Osteoblast (primary cell): ENCODE results near the gene PLEKHM1. TPM values are rescaled to one million over a fixed set of nuclear protein-coding genes. Genes with fewer than 3 reads are reported as not detected.
A peak's percentile ranks its signal among the peaks of the same experiment; 100 is the strongest.

Experiments
- DNase-seq: peaks from one replicate; pipeline ENCODE4 v3.0.0; 2011; ENCODE audit warnings: low spot score, mixed read lengths; ENCODE audit not compliant: insufficient read length; ENCODE audit errors: missing footprints
- H2AFZ ChIP-seq: 2 replicates; pipeline ENCODE4 v1.6.0; 2011; ENCODE audit warnings: mild to moderate bottlenecking, low read length
- H3K27ac ChIP-seq: 2 replicates; pipeline ENCODE4 v1.5.1; 2011; ENCODE audit warnings: mild to moderate bottlenecking, low read depth, low read length, moderate library complexity
- H3K27me3 ChIP-seq: 2 replicates; pipeline ENCODE4 v1.6.0; 2012; ENCODE audit warnings: mild to moderate bottlenecking, control low read depth, inconsistent platforms, low read length, moderate library complexity; ENCODE audit not compliant: insufficient read depth
- H3K36me3 ChIP-seq: 2 replicates; pipeline ENCODE4 v1.5.1; 2011; ENCODE audit warnings: mild to moderate bottlenecking, low read length, control low read depth, moderate library complexity; ENCODE audit not compliant: insufficient read depth
- H3K4me1 ChIP-seq: 2 replicates; pipeline ENCODE4 v1.5.1; 2011; ENCODE audit warnings: mild to moderate bottlenecking, low read length, control low read depth, moderate library complexity; ENCODE audit not compliant: insufficient read depth
- H3K4me2 ChIP-seq: 2 replicates; pipeline ENCODE4 v1.6.0; 2011; ENCODE audit warnings: mild to moderate bottlenecking, low read length; ENCODE audit not compliant: insufficient read depth
- H3K4me3 ChIP-seq: fragments of 200-600 bp; sonication (generic); 3 replicates; pipeline ENCODE4 v1.5.1; 2012; ENCODE audit warnings: mild to moderate bottlenecking, low read length, inconsistent platforms; ENCODE audit not compliant: insufficient read depth
- H3K79me2 ChIP-seq: 2 replicates; pipeline ENCODE4 v1.6.0; 2012; ENCODE audit warnings: mild to moderate bottlenecking, low read length, control low read depth, inconsistent platforms; ENCODE audit not compliant: insufficient read depth
- H3K9me3 ChIP-seq: 2 replicates; pipeline ENCODE4 v1.5.1; 2011; ENCODE audit warnings: low read depth, low read length, control low read depth
- H4K20me1 ChIP-seq: 2 replicates; pipeline ENCODE4 v1.6.0; 2012; ENCODE audit warnings: mild to moderate bottlenecking, low read length, control low read depth; ENCODE audit not compliant: insufficient read depth
- CTCF ChIP-seq: IDR thresholded peaks from 2 replicates; pipeline ENCODE4 v1.5.1; 2011; ENCODE audit warnings: mild to moderate bottlenecking, low read depth, low read length, moderate library complexity; ENCODE audit errors: extremely low read depth
- total RNA-seq: library from RNA; depleted of rRNA; stranded (reverse); fragments of >200 nt; gene quantifications from 2 replicates; pipeline ENCODE4 v1.2.3, GENCODE V29; 2012

The PLEKHM1 gene
- total RNA-seq, 1 donor = 30.8 TPM

GRCh38 chr17:45391291-45391690 is 99.2 kb downstream of the PLEKHM1 start:
- H3K9me3 ChIP-seq = no peaks in the 10 kb centered on the region
- TF ChIP-seq CTCF = no peak
- no peak overlapping the region for H3K4me3 ChIP-seq
- H3K4me1 ChIP-seq = peaks cover 14% of the 10 kb centered on the region
- H4K20me1 ChIP-seq = no peaks in the 10 kb centered on the region
- H3K36me3 ChIP-seq = no peaks in the 10 kb centered on the region
- no peak overlapping the region for H3K27ac ChIP-seq
- no peaks in the 10 kb centered on the region for H3K79me2 ChIP-seq
- no peak for DNase-seq
- H3K4me2 ChIP-seq = no peak overlapping the region
- no peak overlapping the region for H2AFZ ChIP-seq
- peaks cover 7% of the 10 kb centered on the region for H3K27me3 ChIP-seq

- Histone ChIP-seq H3K4me2 (no peak overlapping the region), H4K20me1 (no peaks in the 10 kb centered on the region), H3K27ac (no peak overlapping the region), H3K27me3 (peaks cover 7% of the 10 kb centered on the region), H3K4me1 (peaks cover 12% of the 10 kb centered on the region), H3K79me2 (no peaks in the 10 kb centered on the region), H3K4me3 (no peak overlapping the region), H3K36me3 (no peaks in the 10 kb centered on the region), H2AFZ (no peak overlapping the region), H3K9me3 (no peaks in the 10 kb centered on the region)
- no peak for DNase-seq
- no peak for TF ChIP-seq CTCF
Measured at GRCh38 chr17:45389354-45389753, 101.2 kb downstream of the PLEKHM1 start.

- Histone ChIP-seq H3K79me2 (no peaks in the 10 kb centered on the region), H3K36me3 (no peaks in the 10 kb centered on the region), H3K27me3 (peaks cover 7% of the 10 kb centered on the region), H4K20me1 (no peaks in the 10 kb centered on the region), H3K27ac (no peak overlapping the region), H2AFZ (no peak overlapping the region), H3K4me3 (no peak overlapping the region), H3K4me1 (peaks cover 17% of the 10 kb centered on the region), H3K9me3 (no peaks in the 10 kb centered on the region), H3K4me2 (no peak overlapping the region)
- no peak for TF ChIP-seq CTCF
- peak; percentile 94 for DNase-seq
Measured at GRCh38 chr17:45388604-45389325, 101.8 kb downstream of the PLEKHM1 start.

- Histone ChIP-seq H3K4me1 (peaks cover 17% of the 10 kb centered on the region), H3K36me3 (no peaks in the 10 kb centered on the region), H3K27ac (no peak overlapping the region), H3K4me3 (no peak overlapping the region), H3K79me2 (no peaks in the 10 kb centered on the region), H4K20me1 (no peaks in the 10 kb centered on the region), H2AFZ (no peak overlapping the region), H3K9me3 (no peaks in the 10 kb centered on the region), H3K4me2 (no peak overlapping the region), H3K27me3 (peaks cover 6% of the 10 kb centered on the region)
- TF ChIP-seq CTCF = no peak
- no peak for DNase-seq
Measured at GRCh38 chr17:45387739-45388138, 102.8 kb downstream of the PLEKHM1 start.
